ENCODE data around the gene MFN1.

Gene MFN1

GRCh38 chr3:179432451-179432850 is 84.9 kb downstream of the MFN1 start:
- DNase-seq, result no peak

DNA sequence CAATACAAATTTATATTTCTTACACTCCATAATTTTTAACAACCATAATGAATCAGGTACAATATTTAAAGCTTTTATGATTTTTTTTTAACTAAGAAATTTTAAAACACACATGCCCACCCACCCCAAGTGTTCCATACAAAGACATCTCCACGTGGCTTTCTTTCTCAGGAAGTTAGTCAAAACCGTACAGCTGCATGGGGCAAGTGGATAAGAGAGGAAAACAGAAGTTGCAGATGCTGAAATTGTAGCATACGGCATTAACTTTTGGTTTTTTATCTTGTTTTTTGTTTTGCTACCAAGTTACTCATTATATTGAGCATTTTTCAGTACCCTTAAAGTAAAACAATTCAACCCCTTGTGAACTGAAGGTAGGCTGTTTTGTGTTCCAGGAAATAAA is 89.0 kb downstream of the MFN1 start:
- no peak for DNase-seq

DNA sequence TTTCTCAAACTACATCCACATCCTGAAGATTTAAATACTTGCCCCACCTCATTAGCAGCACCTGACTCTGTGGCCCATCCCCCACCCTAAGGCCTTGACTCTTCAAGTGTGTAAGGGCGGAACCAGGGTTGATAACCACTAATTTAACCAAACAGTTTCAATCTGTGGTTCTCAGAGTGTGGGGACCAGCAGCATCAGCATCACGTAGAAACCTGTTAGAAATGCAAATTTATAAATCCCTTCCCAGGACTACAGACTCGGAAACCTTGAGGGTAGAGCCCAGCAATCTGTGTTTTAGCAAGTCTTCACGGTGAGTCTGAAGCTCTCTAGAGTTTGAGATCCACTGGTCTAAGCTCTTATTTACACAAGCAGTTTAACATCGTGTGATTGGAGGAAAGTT is 91.3 kb downstream of the MFN1 start:
- no peak for DNase-seq

Data from stimulated activated CD4-positive, alpha-beta T cell treated with anti-CD3 and anti-CD28 coated beads, Interleukin-1b, Interleukin-23, amount 100 ng/mL, for 48 hours (primary cell).